CD1c-positive myeloid dendritic cell (primary cell): ENCODE measurements around the gene NKX3-2.

Experiments
- DNase-seq: peaks from one replicate; pipeline ENCODE4 v3.0.0-alpha.2; 2016; ENCODE audit errors: extremely low spot score

The NKX3-2 gene

GRCh38 chr4:13531625-13531998 is 12.7 kb downstream of the NKX3-2 start:
- no peak for DNase-seq

- DNase-seq, result no peak
Measured at GRCh38 chr4:13530823-13531624, 13.3 kb downstream of the NKX3-2 start.

- no peak for DNase-seq
Measured at GRCh38 chr4:13529128-13529919, 15.0 kb downstream of the NKX3-2 start.

- no peak for DNase-seq
Measured at GRCh38 chr4:13528821-13529127, 15.5 kb downstream of the NKX3-2 start.

GRCh38 chr4:13527981-13528820 is 16.1 kb downstream of the NKX3-2 start:
- peak; percentile 53 for DNase-seq

- DNase-seq, result no peak
Measured at GRCh38 chr4:13527192-13527980, 16.9 kb downstream of the NKX3-2 start.

GRCh38 chr4:13526658-13527057 is 17.6 kb downstream of the NKX3-2 start:
- no peak for DNase-seq

- DNase-seq, result no peak
Measured at GRCh38 chr4:13525606-13526281, 18.6 kb downstream of the NKX3-2 start.

- DNase-seq, result no peak
Measured at GRCh38 chr4:13524504-13525243, 19.6 kb downstream of the NKX3-2 start.

- DNase-seq, result no peak
Measured at GRCh38 chr4:13523591-13524503, 20.5 kb downstream of the NKX3-2 start.

GRCh38 chr4:13523105-13523477 is 21.2 kb downstream of the NKX3-2 start:
- no peak for DNase-seq

- no peak for DNase-seq
Measured at GRCh38 chr4:13522282-13523104, 21.8 kb downstream of the NKX3-2 start.

GRCh38 chr4:13521047-13521446 is 23.3 kb downstream of the NKX3-2 start:
- DNase-seq, result no peak

GRCh38 chr4:13516315-13516860 is 27.9 kb downstream of the NKX3-2 start:
- DNase-seq, result no peak

GRCh38 chr4:13515268-13515667 is 29.0 kb downstream of the NKX3-2 start:
- no peak for DNase-seq

GRCh38 chr4:13514722-13515121 is 29.6 kb downstream of the NKX3-2 start:
- no peak for DNase-seq

- DNase-seq, result no peak
Measured at GRCh38 chr4:13511101-13511500, 33.2 kb downstream of the NKX3-2 start.

GRCh38 chr4:13509442-13509841 is 34.9 kb downstream of the NKX3-2 start:
- DNase-seq, result no peak
